Stimulated activated naive B cell treated with anti-CD40 and anti-IgM and Interleukin-4, amounts not matched to agents 10 μg/mL and 1 μg/mL and 100 μg/mL, for 72 hours (primary cell): ENCODE results near the gene TRAF3IP1.
A peak's percentile ranks its signal among the peaks of the same experiment; 100 is the strongest.

ENCODE experiments used
- ATAC-seq, 2 donors: fragments of 150-1000 bp; cut with Tn5 transposase; replicated peaks; 2 replicates each; pipeline ENCODE4 v1.10.0; 2021; ENCODE audit warnings: moderate library complexity in 1 of 2
- DNase-seq: peaks from one replicate; pipeline ENCODE4 v3.0.0; 2021
- H3K27ac Mint-ChIP-seq: one replicate; pipeline ENCODE4 v1.8.0; 2022; ENCODE audit warnings: mild to moderate bottlenecking, mixed read lengths
- H3K27me3 Mint-ChIP-seq, 2 donors: one replicate each; pipeline ENCODE4 v1.8.0; 2022; ENCODE audit warnings: mixed read lengths in 2 of 2
- H3K36me3 Mint-ChIP-seq, 2 donors: one replicate each; pipeline ENCODE4 v1.8.0; 2022; ENCODE audit warnings: mixed read lengths in 2 of 2, mild to moderate bottlenecking in 1 of 2
- H3K4me1 Mint-ChIP-seq, 2 donors: one replicate each; pipeline ENCODE4 v1.8.0; 2022; ENCODE audit warnings: mixed read lengths in 2 of 2, mild to moderate bottlenecking in 1 of 2
- H3K4me3 Mint-ChIP-seq, 2 donors: one replicate each; pipeline ENCODE4 v1.8.0; 2022; ENCODE audit warnings: mild to moderate bottlenecking in 2 of 2, mixed read lengths in 2 of 2, moderate library complexity in 1 of 2
- H3K9me3 Mint-ChIP-seq, 2 donors: one replicate each; pipeline ENCODE4 v1.8.0; 2022; ENCODE audit warnings: mixed read lengths in 2 of 2, mild to moderate bottlenecking in 1 of 2

TRAF3IP1 gene

GRCh38 chr2:238336793-238337444 lies 16.6 kb downstream of the TRAF3IP1 start:
- DNase-seq (no peak), ATAC-seq (no peak)
- no peak overlapping the region for H3K27ac Mint-ChIP-seq
- H3K36me3 Mint-ChIP-seq = peaks cover 8 to 32% of the 10 kb centered on the region in 2 donors
- no peaks in the 10 kb centered on the region for H3K9me3 Mint-ChIP-seq
- H3K27me3 Mint-ChIP-seq = no peaks in the 10 kb centered on the region
- H3K4me3 Mint-ChIP-seq = no peak overlapping the region
- no peaks in the 10 kb centered on the region for H3K4me1 Mint-ChIP-seq

GRCh38 chr2:238337846-238338245 lies 17.5 kb downstream of the TRAF3IP1 start:
- H3K36me3 Mint-ChIP-seq = peaks cover 4 to 32% of the 10 kb centered on the region in 2 donors
- ATAC-seq (no peak), DNase-seq (no peak)
- H3K27me3 Mint-ChIP-seq = no peaks in the 10 kb centered on the region
- no peaks in the 10 kb centered on the region for H3K4me1 Mint-ChIP-seq
- no peaks in the 10 kb centered on the region for H3K9me3 Mint-ChIP-seq
- no peak overlapping the region for H3K4me3 Mint-ChIP-seq
- H3K27ac Mint-ChIP-seq = no peak overlapping the region

GRCh38 chr2:238338710-238339394 lies 18.5 kb downstream of the TRAF3IP1 start:
- H3K4me3 Mint-ChIP-seq = no peak overlapping the region
- H3K27ac Mint-ChIP-seq = no peak overlapping the region
- no peaks in the 10 kb centered on the region for H3K9me3 Mint-ChIP-seq
- DNase-seq (no peak), ATAC-seq (no peak)
- no peaks in the 10 kb centered on the region for H3K4me1 Mint-ChIP-seq
- H3K36me3 Mint-ChIP-seq = peaks cover 7 to 30% of the 10 kb centered on the region in 2 donors
- no peaks in the 10 kb centered on the region for H3K27me3 Mint-ChIP-seq

- Mint-ChIP-seq H3K9me3 (no peaks in the 10 kb centered on the region), H3K4me3 (no peak overlapping the region), H3K4me1 (no peaks in the 10 kb centered on the region), H3K36me3 (peaks cover 6 to 28% of the 10 kb centered on the region in 2 donors), H3K27ac (no peak overlapping the region), H3K27me3 (no peaks in the 10 kb centered on the region)
- no peak for ATAC-seq
- no peak for DNase-seq
These were observed 19.1 kb downstream of the TRAF3IP1 start for GRCh38 chr2:238339395-238339780.

- ATAC-seq (no peak), DNase-seq (no peak)
- Mint-ChIP-seq H3K36me3 (peaks cover 7 to 26% of the 10 kb centered on the region in 2 donors), H3K4me1 (no peaks in the 10 kb centered on the region), H3K9me3 (no peaks in the 10 kb centered on the region), H3K27me3 (no peaks in the 10 kb centered on the region), H3K4me3 (no peak overlapping the region), H3K27ac (no peak overlapping the region)
These were observed 19.5 kb downstream of the TRAF3IP1 start for GRCh38 chr2:238339814-238340213.

- Mint-ChIP-seq H3K27me3 (no peaks in the 10 kb centered on the region), H3K27ac (no peak overlapping the region), H3K9me3 (no peaks in the 10 kb centered on the region)
These were observed 21.2 kb downstream of the TRAF3IP1 start for GRCh38 chr2:238341536-238341935.

GRCh38 chr2:238344035-238344434 lies 23.7 kb downstream of the TRAF3IP1 start:
- ATAC-seq = no peak
- Mint-ChIP-seq H3K27ac (no peak overlapping the region), H3K4me3 (no peak overlapping the region), H3K27me3 (no peaks in the 10 kb centered on the region), H3K9me3 (no peaks in the 10 kb centered on the region), H3K4me1 (peaks cover 6 to 10% of the 10 kb centered on the region in 2 donors), H3K36me3 (peaks cover 15 to 16% of the 10 kb centered on the region in 2 donors)
- DNase-seq = no peak

More at GRCh38 chr2:238341536-238341935, 21.2 kb downstream of the TRAF3IP1 start:
- ATAC-seq (no peak), DNase-seq (no peak)
- Mint-ChIP-seq H3K4me1 (peaks cover 4 to 5% of the 10 kb centered on the region in 2 donors), H3K36me3 (peaks cover 13 to 28% of the 10 kb centered on the region in 2 donors), H3K4me3 (no peak overlapping the region)

GRCh38 chr2:238344517-238344916 lies 24.2 kb downstream of the TRAF3IP1 start:
- Mint-ChIP-seq H3K9me3 (no peaks in the 10 kb centered on the region), H3K27me3 (no peaks in the 10 kb centered on the region), H3K4me3 (no peak overlapping the region), H3K27ac (no peak overlapping the region), H3K4me1 (peaks cover 6 to 10% of the 10 kb centered on the region in 2 donors), H3K36me3 (peaks cover 17 to 21% of the 10 kb centered on the region in 2 donors)
- ATAC-seq = no peak
- no peak for DNase-seq

GRCh38 chr2:238345297-238345968 lies 25.1 kb downstream of the TRAF3IP1 start:
- no peak overlapping the region for H3K27ac Mint-ChIP-seq
- peaks cover 18 to 21% of the 10 kb centered on the region in 2 donors for H3K36me3 Mint-ChIP-seq
- H3K27me3 Mint-ChIP-seq = no peaks in the 10 kb centered on the region
- H3K4me3 Mint-ChIP-seq = no peak overlapping the region
- no peaks in the 10 kb centered on the region for H3K9me3 Mint-ChIP-seq
- ATAC-seq = no peak
- no peak for DNase-seq
- H3K4me1 Mint-ChIP-seq = peaks cover 6 to 10% of the 10 kb centered on the region in 2 donors

GRCh38 chr2:238346544-238346943 lies 26.2 kb downstream of the TRAF3IP1 start:
- peak overlapping the region; percentile 7 for H3K27ac Mint-ChIP-seq
- no peak for DNase-seq
- H3K9me3 Mint-ChIP-seq = no peaks in the 10 kb centered on the region
- H3K4me3 Mint-ChIP-seq = no peak overlapping the region
- H3K27me3 Mint-ChIP-seq = no peaks in the 10 kb centered on the region
- peaks cover 18 to 21% of the 10 kb centered on the region in 2 donors for H3K36me3 Mint-ChIP-seq
- H3K4me1 Mint-ChIP-seq = peaks cover 6 to 10% of the 10 kb centered on the region in 2 donors
- ATAC-seq = peak; percentile 16 to 68

GRCh38 chr2:238350150-238350897 lies 30.0 kb downstream of the TRAF3IP1 start:
- Mint-ChIP-seq H3K4me3 (no peak overlapping the region), H3K27ac (no peak overlapping the region), H3K27me3 (no peaks in the 10 kb centered on the region), H3K9me3 (no peaks in the 10 kb centered on the region), H3K36me3 (peaks cover 12 to 15% of the 10 kb centered on the region in 2 donors), H3K4me1 (peaks cover 6 to 10% of the 10 kb centered on the region in 2 donors)
- DNase-seq (no peak), ATAC-seq (no peak)

GRCh38 chr2:238351315-238351714 lies 31.0 kb downstream of the TRAF3IP1 start:
- Mint-ChIP-seq H3K4me1 (peaks cover 4 to 8% of the 10 kb centered on the region in 2 donors), H3K27ac (no peak overlapping the region), H3K9me3 (no peaks in the 10 kb centered on the region), H3K36me3 (peaks cover 9 to 12% of the 10 kb centered on the region in 2 donors), H3K27me3 (no peaks in the 10 kb centered on the region), H3K4me3 (no peak overlapping the region)
- DNase-seq (no peak), ATAC-seq (no peak)

GRCh38 chr2:238352361-238352760 lies 32.0 kb downstream of the TRAF3IP1 start:
- H3K4me3 Mint-ChIP-seq = no peak overlapping the region
- no peaks in the 10 kb centered on the region for H3K27me3 Mint-ChIP-seq
- H3K36me3 Mint-ChIP-seq = peaks cover 7 to 10% of the 10 kb centered on the region in 2 donors
- no peak overlapping the region for H3K27ac Mint-ChIP-seq
- no peaks in the 10 kb centered on the region for H3K9me3 Mint-ChIP-seq
- no peak for ATAC-seq
- DNase-seq = no peak
- H3K4me1 Mint-ChIP-seq = no peaks in the 10 kb centered on the region

- Mint-ChIP-seq H3K27ac (no peak overlapping the region), H3K27me3 (no peaks in the 10 kb centered on the region), H3K4me1 (peaks cover 0 to 2% of the 10 kb centered on the region in 2 donors), H3K9me3 (no peaks in the 10 kb centered on the region), H3K4me3 (no peak overlapping the region), H3K36me3 (peaks cover 23 to 44% of the 10 kb centered on the region in 2 donors)
- no peak for DNase-seq
- no peak for ATAC-seq
These were observed 38.5 kb downstream of the TRAF3IP1 start for GRCh38 chr2:238358769-238359168.
